H1 (cell line): ENCODE measurements around the gene KCNC1. TPM values are rescaled to one million over a fixed set of nuclear protein-coding genes. Genes with fewer than 3 reads are reported as not detected.

ENCODE experiments used
- EP300 ChIP-seq, 2 experiments: IDR thresholded peaks; 1 replicate in 1 of 2; 2 replicates in 1 of 2; pipeline ENCODE4 v1.6.1; 2011 to 2012; ENCODE audit warnings: low read depth in 2 of 2, low read length in 2 of 2, mild to moderate bottlenecking in 2 of 2, borderline replicate concordance in 1 of 2, inconsistent platforms in 1 of 2, moderate library complexity in 1 of 2
- HDAC6 ChIP-seq: IDR thresholded peaks from one replicate; pipeline ENCODE4 v1.7.1; 2012; ENCODE audit warnings: low read depth, mild to moderate bottlenecking, inconsistent platforms, low read length, moderate library complexity
- polyA plus RNA-seq, 7 experiments: library from polyadenylated mRNA; depleted of rRNA in 3 of 7; stranded (reverse) in 5 of 7; unstranded in 2 of 7; fragments of >200 nt in 5 of 7; fragments of 200-250 nt in 2 of 7; gene quantifications; 1 replicate in 5 of 7; 2 replicates in 1 of 7; 4 replicates in 1 of 7; pipeline versions ENCODE4 v1.2.1 to v1.2.3, GENCODE V29; 2011 to 2013; ENCODE audit warnings: missing spikeins in 2 of 7, mixed read lengths in 2 of 7
- total RNA-seq: library from RNA; stranded (reverse); fragmentation: NEBNext Ultra II Directional; extraction: Animal tissue kit (Norgen Biotek cat#: 25700); gene quantifications from 2 replicates; pipeline ENCODE4 v1.2.1, GENCODE V29; 2021

KCNC1 gene
- total and polyA plus RNA-seq, 2 of the 8 experiments (the other 6 are each of a cell fraction or from before 2014, with no cell fraction given) = 0.11 to 0.26 TPM

DNA sequence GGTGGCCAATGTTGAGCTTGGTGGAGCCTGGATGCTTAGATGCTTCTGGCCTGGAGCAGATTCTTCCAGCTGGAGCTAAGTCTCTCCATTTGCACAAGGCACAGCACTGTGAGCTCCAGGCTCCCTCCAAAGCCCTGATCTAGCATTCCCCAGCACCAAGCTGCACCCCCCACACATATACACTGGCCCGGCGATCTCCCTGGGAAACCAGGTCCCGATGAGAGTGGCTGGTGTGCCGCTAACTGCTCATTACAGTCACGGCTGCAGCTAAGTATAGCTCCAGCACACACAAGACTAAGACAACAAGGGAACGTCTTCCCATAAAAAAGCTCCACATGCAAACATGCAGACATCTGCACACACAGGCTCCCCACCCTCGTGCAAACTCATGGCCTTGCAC, 17.6 kb downstream of the KCNC1 start (continued):
- TF ChIP-seq EP300 (IDR thresholded peaks at IDR 0.05; ENCODE audit: borderline replicate concordance in 1 of 2, low read depth in 2 of 2, low read length in 2 of 2) = no peak
- no peak for TF ChIP-seq HDAC6
- TF ChIP-seq, all 59 proteins: peak for 0
